ENCODE data around the gene AZGP1.

DNA sequence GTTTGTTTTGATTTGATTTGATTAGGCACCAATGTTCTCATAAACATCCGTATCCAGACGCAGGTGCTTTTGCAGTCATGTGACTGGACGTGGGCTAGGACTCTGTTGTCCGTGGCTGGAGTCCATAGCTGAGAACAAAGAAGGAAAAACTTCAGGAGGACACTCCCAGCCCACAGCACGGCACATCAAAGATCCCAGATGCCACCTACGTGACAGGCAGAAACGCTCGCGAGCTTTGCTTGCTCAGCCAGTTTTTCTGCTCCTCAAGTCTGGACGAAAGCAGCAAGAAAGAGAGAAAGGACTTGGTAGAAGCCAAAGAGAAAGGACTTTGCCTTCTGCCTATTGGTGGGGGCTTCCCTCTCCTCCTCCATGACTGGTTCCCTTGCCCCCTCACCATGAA lies 32.7 kb upstream of the AZGP1 start:
- TF ChIP-seq, protein P1, sequence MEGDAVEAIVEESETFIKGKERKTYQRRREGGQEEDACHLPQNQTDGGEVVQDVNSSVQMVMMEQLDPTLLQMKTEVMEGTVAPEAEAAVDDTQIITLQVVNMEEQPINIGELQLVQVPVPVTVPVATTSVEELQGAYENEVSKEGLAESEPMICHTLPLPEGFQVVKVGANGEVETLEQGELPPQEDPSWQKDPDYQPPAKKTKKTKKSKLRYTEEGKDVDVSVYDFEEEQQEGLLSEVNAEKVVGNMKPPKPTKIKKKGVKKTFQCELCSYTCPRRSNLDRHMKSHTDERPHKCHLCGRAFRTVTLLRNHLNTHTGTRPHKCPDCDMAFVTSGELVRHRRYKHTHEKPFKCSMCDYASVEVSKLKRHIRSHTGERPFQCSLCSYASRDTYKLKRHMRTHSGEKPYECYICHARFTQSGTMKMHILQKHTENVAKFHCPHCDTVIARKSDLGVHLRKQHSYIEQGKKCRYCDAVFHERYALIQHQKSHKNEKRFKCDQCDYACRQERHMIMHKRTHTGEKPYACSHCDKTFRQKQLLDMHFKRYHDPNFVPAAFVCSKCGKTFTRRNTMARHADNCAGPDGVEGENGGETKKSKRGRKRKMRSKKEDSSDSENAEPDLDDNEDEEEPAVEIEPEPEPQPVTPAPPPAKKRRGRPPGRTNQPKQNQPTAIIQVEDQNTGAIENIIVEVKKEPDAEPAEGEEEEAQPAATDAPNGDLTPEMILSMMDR (IDR thresholded peaks at IDR 0.05 in 4 of 5, conservative IDR thresholded peaks at IDR 0.05 in 1 of 5) = no peak
- TF ChIP-seq POLR2A (IDR thresholded peaks at IDR 0.05) = no peak

Measured in gastrocnemius medialis (tissue), 4 donors.